Kidney epithelial cell (primary cell): ENCODE measurements around the gene LRRC56. TPM values are rescaled to one million over a fixed set of nuclear protein-coding genes. Genes with fewer than 3 reads are reported as not detected.

ENCODE experiments used
- DNase-seq: peaks from one replicate; pipeline ENCODE4 v3.0.0-alpha.2; 2010; ENCODE audit warnings: low read depth
- H3K27me3 ChIP-seq: 2 replicates; pipeline ENCODE4 v1.6.0; 2011; ENCODE audit warnings: low read length; ENCODE audit not compliant: control insufficient read depth, insufficient read depth
- H3K36me3 ChIP-seq: 2 replicates; pipeline ENCODE4 v1.5.1; 2011; ENCODE audit warnings: low read length; ENCODE audit not compliant: control insufficient read depth, insufficient read depth
- H3K4me3 ChIP-seq: 2 replicates; pipeline ENCODE4 v1.5.1; 2011; ENCODE audit warnings: low read depth, mild to moderate bottlenecking, control low read depth, low read length
- total RNA-seq: library from RNA; depleted of rRNA; stranded (reverse); fragments of >200 nt; gene quantifications from 2 replicates; pipeline ENCODE4 v1.2.3, GENCODE V29; 2015
- TF ChIP-seq, protein P1 (sequence below): IDR thresholded peaks from 2 replicates; pipeline ENCODE4 v1.5.1; 2011; ENCODE audit warnings: mild to moderate bottlenecking, moderate library complexity, low read length, control low read depth, inconsistent platforms; ENCODE audit not compliant: insufficient read depth, poor library complexity, severe bottlenecking

LRRC56 gene
- total RNA-seq, 1 donor from 2014 or later = 1.6 TPM

DNA sequence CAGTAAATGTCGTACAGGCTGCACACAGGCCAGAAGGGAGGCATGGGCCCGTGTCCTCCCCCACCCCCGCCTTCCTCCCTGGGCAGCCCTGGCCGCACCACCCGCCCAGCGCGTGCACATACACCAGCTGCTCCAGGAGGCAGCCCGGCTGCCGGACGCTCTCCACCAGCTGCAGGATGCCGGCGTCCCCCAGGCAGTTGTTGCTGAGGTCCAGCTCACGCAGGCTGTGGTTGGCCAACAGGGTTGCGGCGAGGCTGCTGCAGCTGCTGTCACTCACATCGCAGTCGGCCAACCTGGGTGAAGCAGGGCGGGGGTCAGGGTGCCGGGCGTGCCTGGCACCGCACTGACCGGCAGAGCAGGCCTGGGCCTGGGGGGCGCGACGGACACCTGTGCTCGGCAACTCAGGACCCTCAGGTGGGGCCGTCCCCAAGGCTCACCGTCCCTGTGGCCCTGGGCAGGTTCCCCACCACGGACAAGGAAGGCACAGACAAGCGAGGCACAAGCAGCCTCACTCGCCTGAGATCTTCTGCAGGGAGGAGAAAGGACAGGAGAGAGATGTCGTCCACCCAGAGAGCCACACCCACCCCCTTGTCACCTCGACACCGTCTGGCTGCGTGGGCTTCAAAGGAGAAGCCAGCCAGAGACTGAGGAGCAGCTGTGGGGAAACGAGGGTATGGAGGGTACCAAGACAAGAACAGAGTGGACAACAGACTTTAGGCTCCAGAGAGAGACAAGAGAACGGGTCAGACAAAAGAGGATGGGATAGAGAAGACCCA lies 42.4 kb upstream of the LRRC56 start:
- no peak overlapping the region for H3K4me3 ChIP-seq
- TF ChIP-seq, protein P1, sequence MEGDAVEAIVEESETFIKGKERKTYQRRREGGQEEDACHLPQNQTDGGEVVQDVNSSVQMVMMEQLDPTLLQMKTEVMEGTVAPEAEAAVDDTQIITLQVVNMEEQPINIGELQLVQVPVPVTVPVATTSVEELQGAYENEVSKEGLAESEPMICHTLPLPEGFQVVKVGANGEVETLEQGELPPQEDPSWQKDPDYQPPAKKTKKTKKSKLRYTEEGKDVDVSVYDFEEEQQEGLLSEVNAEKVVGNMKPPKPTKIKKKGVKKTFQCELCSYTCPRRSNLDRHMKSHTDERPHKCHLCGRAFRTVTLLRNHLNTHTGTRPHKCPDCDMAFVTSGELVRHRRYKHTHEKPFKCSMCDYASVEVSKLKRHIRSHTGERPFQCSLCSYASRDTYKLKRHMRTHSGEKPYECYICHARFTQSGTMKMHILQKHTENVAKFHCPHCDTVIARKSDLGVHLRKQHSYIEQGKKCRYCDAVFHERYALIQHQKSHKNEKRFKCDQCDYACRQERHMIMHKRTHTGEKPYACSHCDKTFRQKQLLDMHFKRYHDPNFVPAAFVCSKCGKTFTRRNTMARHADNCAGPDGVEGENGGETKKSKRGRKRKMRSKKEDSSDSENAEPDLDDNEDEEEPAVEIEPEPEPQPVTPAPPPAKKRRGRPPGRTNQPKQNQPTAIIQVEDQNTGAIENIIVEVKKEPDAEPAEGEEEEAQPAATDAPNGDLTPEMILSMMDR = no peak
- H3K36me3 ChIP-seq = peaks cover 14% of the 10 kb centered on the region
- no peak for DNase-seq
- no peaks in the 10 kb centered on the region for H3K27me3 ChIP-seq

DNA sequence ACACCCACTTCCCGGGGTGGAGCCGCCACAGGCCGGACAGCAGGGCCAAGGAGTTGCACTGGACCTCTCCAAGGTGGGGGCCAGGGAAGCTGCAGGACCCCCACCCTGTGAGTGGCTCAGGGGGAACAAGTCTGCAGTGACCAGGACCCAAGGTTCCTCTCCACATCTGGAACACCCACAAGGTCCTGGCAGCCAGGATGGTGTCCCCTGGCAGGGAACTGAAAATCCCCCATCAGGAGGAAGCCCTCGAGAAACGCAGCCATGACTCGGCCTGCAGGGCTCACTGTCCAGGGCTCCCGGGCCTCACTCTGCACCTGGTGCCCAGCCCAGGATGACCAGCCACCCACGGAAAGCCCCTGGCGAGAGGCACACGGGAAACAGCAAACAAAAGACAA lies 41.8 kb upstream of the LRRC56 start:
- TF ChIP-seq, protein P1 = no peak
- Histone ChIP-seq H3K27me3 (no peaks in the 10 kb centered on the region), H3K36me3 (peaks cover 16% of the 10 kb centered on the region), H3K4me3 (no peak overlapping the region)
- DNase-seq = no peak

DNA sequence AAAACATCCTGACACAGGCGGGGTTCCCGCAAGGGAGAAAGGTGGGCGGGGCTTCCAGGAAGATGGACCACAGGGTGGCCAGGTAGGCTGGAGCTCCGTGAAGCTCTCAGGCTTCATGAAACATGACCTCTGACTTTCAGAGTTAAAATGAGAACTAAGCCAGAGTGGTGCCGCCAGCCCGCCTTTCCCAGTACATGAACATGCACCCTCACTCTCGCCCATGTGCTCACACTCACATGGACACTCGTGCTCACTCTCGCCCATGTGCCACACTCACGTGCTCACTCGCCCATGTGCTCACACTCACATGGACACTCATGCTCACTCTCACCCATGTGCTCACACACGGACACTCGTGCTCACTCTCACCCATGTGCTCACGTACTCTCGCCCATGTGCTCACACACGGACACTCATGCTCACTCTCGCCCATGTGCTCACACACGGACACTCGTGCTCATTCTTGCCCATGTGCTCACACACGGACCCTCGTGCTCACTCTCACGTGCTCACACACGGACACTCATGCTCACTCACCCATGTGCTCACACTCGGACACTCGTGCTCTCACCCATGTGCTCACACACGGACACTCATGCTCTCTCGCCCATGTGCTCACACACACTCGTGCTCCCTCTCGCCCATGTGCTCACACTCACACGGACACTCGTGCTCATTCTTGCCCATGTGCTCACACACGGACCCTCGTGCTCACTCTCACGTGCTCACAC lies 40.3 kb upstream of the LRRC56 start:
- Histone ChIP-seq H3K36me3 (peaks cover 18% of the 10 kb centered on the region), H3K4me3 (no peak overlapping the region), H3K27me3 (no peaks in the 10 kb centered on the region)
- DNase-seq = no peak
- TF ChIP-seq, protein P1 = no peak

DNA sequence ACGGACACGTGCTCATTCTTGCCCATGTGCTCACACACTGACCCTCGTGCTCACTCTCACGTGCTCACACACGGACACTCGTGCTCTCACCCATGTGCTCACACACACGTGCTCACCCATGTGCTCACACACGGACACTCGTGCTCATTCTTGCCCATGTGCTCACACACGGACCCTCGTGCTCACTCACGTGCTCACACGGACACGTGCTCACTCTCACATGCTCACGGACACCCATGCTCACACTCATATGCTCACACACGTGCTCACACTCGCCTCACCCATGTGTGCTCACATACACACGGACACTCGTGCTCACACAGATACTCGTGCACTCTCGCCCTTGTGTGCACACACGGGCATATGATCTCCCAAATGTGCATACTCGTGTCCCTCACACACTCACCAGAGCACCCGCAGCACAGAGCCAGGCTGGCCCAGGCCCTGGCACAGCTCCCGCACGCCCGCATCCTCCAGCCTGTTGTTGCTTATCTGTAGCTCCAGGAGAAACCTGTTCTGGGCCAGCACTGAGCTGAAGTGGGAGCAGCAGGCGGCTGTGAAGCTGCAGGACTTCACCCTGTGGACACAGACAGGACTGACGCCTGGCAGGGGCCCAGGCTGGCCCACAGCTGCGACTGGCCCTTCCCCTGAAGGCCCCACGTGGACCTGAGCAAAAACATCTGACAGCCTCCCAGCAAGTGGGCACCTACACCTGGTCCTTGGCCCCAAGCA lies 39.6 kb upstream of the LRRC56 start:
- no peak for DNase-seq
- Histone ChIP-seq H3K27me3 (no peaks in the 10 kb centered on the region), H3K36me3 (peaks cover 18% of the 10 kb centered on the region), H3K4me3 (no peak overlapping the region)
- TF ChIP-seq, protein P1 = no peak

DNA sequence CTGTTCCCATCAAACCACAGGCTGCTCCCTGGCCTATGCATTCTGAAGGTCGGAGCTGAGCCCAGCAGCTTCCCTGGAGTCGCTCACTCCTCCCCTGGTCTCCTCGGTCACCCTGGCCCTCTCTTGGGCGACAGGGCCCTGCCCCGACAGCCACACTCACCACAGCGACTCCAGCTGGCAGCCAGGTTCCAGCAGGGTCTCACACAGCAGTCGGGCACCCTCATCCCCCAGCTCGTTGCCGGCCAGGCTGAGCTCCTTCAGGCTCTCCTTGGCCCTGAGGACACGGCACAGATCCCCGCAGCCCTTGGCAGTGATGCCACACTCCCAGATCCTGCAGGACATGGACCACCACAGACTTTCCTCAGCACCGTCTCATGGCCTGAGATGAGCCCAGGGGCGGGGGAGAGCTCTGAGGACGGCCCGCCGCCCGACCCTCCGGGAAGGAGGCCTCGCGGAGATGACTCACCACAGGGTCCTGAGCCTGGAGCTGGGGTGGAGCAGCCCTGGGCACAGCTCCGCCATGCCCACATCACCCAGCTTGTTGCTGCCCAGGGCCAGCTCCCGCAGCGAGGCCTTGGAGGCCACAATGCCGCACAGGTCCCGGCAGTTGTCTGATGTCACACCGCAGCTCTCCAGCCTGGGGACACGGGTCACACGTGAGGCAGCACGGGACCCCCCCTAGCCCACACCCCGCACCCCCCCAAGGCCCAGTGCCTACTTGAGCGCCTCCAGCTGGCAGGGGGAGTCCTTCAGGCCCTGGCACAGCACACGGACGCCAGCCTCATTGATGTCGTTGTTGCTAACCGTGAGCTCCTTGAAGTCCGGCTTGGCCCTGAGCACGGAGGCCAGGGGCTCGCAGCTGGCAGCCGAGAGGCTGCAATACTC lies 38.8 kb upstream of the LRRC56 start:
- Histone ChIP-seq H3K27me3 (no peaks in the 10 kb centered on the region), H3K4me3 (no peak overlapping the region), H3K36me3 (peaks cover 18% of the 10 kb centered on the region)
- TF ChIP-seq, protein P1 = no peak
- DNase-seq = no peak
